Skeletal muscle tissue (tissue), 4 donors: ENCODE results near the gene ALAD. TPM values are rescaled to one million over a fixed set of nuclear protein-coding genes. Genes with fewer than 3 reads are reported as not detected.

Source experiments
- H3K27ac ChIP-seq: one replicate; pipeline ENCODE4 v1.7.0; 2013; ENCODE audit warnings: mild to moderate bottlenecking, low read depth, low read length, inconsistent platforms
- H3K27me3 ChIP-seq, 3 donors: one replicate each; pipeline ENCODE4 v1.7.0; 2013; ENCODE audit warnings: low read length in 3 of 3; ENCODE audit not compliant: control insufficient read depth in 3 of 3, insufficient read depth in 3 of 3
- H3K36me3 ChIP-seq, 3 donors: one replicate each; pipeline ENCODE4 v1.7.0; 2013; ENCODE audit warnings: low read length in 3 of 3; ENCODE audit not compliant: control insufficient read depth in 3 of 3, insufficient read depth in 3 of 3
- H3K4me1 ChIP-seq, 3 donors: one replicate each; pipeline ENCODE4 v1.7.0; 2013; ENCODE audit warnings: low read length in 3 of 3, mild to moderate bottlenecking in 3 of 3; ENCODE audit not compliant: control insufficient read depth in 3 of 3, insufficient read depth in 3 of 3
- H3K4me3 ChIP-seq, 3 donors: one replicate each; pipeline ENCODE4 v1.7.0; 2013; ENCODE audit warnings: low read length in 3 of 3
- H3K9ac ChIP-seq, 3 donors: one replicate each; pipeline ENCODE4 v1.7.0; 2013; ENCODE audit warnings: low read length in 3 of 3, mild to moderate bottlenecking in 3 of 3, moderate library complexity in 2 of 3, low read depth in 1 of 3
- H3K9me3 ChIP-seq, 3 donors: one replicate each; pipeline ENCODE4 v1.7.0; 2013; ENCODE audit warnings: low read length in 3 of 3; ENCODE audit not compliant: control insufficient read depth in 3 of 3
- total RNA-seq: library from RNA; depleted of rRNA; stranded (reverse); fragments of >200 nt; gene quantifications from one replicate; pipeline ENCODE4 v1.2.3, GENCODE V29; 2014
- donor health status: Osteomylitis.

The ALAD gene
- total RNA-seq, 1 donor from 2014 or later, result 8.4 TPM

DNA sequence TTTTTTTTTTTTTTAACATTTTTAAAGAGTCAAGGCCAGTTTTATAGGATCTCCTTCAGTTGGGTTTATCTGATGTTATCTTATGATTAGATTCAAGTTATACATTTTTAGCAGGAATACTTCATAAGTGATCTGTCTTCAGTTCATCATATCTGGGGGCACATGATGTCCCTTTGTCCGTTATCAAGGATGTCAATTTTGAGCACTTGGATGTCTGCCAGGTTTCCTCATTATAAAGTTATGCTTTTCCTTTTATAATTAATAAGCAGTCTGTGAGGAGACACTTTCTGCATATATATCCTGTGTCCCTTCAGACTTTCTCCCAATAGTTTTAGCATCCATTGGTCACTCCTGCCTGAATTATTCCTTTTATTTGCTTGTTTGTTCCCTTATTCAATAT is 36.1 kb downstream of the ALAD start:
- no peak overlapping the region for H3K27ac ChIP-seq
- H3K9me3 ChIP-seq, result no peaks in the 10 kb centered on the region
- H3K4me3 ChIP-seq, result no peak overlapping the region
- no peaks in the 10 kb centered on the region for H3K27me3 ChIP-seq
- H3K4me1 ChIP-seq, result peaks cover 0 to 6% (median 5%) of the 10 kb centered on the region in 3 donors
- no peak overlapping the region for H3K9ac ChIP-seq
- H3K36me3 ChIP-seq, result no peaks in the 10 kb centered on the region

DNA sequence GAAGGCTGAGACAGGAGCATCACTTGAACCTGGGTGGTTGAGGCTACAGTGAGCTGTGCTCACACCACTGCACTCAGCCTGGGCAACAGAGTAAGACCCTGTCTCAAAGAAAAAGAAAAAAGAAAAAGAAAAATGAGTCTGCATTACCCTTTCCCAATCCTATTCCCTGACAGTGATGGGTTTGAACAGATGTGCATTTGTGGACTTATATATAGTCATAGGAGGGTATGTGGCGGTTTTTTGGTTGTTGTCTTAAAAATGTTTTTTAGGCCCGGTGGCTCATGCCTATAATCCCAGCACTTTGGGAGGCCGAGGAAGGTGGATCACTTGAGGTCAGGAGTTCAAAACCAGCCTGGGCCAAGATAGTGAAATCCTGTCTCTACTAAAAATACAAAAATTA is 37.7 kb downstream of the ALAD start:
- Histone ChIP-seq H3K9me3 (no peaks in the 10 kb centered on the region), H3K36me3 (no peaks in the 10 kb centered on the region), H3K27me3 (no peaks in the 10 kb centered on the region), H3K4me1 (no peaks in the 10 kb centered on the region), H3K27ac (no peak overlapping the region), H3K9ac (no peak overlapping the region), H3K4me3 (no peak overlapping the region)

DNA sequence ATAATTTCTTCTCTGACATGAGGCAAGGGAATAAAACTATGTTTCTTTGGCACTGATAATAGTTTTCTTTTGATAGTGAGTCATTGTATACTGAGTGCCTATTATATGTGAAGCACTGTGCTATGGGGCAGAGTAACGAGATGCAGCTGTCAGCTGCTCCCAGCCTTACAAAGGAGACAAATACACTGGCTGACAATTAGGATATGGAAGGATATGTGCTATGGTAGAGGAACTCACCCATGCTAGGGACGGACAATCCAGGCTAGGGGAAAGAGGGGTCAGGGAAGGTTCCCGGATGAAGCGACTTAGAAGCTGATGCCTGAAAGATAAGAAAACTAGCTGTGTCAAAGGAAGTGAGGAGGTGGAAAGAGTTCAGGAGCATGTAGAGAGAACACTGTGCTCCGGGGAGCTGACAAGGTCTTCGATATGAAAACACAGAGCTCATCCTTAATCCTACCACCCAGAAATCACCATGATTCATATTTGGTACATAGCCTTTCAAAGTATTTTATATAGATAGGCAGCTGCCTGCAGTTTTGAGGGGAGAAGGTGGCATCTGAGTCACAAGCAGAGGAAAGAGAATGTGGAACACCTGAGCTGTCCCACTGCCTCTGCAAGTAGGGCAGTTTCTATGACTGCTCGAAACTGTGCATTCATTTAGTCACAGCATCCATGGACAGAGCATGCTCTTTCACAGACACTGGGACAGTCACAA is 39.6 kb downstream of the ALAD start:
- Histone ChIP-seq H3K27me3 (no peaks in the 10 kb centered on the region), H3K9me3 (no peaks in the 10 kb centered on the region), H3K4me1 (no peaks in the 10 kb centered on the region), H3K27ac (no peak overlapping the region), H3K4me3 (no peak overlapping the region), H3K9ac (no peak overlapping the region), H3K36me3 (no peaks in the 10 kb centered on the region)

DNA sequence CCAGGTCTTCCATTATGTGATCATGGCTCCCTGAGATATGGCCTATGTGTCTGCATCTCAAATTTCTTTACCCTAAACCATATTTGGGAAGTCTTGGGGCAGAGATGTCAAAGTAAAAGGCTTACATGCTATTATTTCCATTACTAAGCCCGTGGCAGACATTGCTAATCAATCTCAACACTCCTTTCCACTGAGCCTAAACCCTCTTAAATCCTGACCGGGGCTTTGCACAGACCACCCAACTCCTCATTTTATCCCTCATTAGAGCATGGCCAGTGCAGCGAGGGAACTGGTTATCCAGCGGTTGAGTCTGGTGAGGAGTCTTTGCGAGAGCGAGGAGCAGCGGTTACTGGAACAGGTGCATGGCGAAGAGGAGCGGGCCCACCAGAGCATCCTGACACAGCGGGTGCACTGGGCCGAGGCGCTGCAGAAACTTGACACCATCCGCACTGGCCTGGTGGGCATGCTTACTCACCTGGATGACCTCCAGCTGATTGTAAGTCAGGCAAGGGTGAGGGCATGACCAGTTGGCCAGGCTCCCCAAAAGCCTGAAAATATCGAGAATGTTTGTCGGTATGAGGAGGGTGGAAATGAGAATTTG is 40.7 kb downstream of the ALAD start:
- Histone ChIP-seq H3K9ac (no peak overlapping the region), H3K27ac (no peak overlapping the region), H3K4me1 (no peaks in the 10 kb centered on the region), H3K4me3 (no peak overlapping the region), H3K9me3 (no peaks in the 10 kb centered on the region), H3K27me3 (no peaks in the 10 kb centered on the region), H3K36me3 (no peaks in the 10 kb centered on the region)

- H3K36me3 ChIP-seq, result no peaks in the 10 kb centered on the region
- H3K4me1 ChIP-seq, result no peaks in the 10 kb centered on the region
- H3K9me3 ChIP-seq, result no peaks in the 10 kb centered on the region
- H3K27me3 ChIP-seq, result peaks cover 0 to 4% (median 0%) of the 10 kb centered on the region in 3 donors
- no peak overlapping the region for H3K9ac ChIP-seq
- no peak overlapping the region for H3K27ac ChIP-seq
- no peak overlapping the region for H3K4me3 ChIP-seq
Observed at GRCh38 chr9:113359385-113359784, 41.7 kb downstream of the ALAD start.

DNA sequence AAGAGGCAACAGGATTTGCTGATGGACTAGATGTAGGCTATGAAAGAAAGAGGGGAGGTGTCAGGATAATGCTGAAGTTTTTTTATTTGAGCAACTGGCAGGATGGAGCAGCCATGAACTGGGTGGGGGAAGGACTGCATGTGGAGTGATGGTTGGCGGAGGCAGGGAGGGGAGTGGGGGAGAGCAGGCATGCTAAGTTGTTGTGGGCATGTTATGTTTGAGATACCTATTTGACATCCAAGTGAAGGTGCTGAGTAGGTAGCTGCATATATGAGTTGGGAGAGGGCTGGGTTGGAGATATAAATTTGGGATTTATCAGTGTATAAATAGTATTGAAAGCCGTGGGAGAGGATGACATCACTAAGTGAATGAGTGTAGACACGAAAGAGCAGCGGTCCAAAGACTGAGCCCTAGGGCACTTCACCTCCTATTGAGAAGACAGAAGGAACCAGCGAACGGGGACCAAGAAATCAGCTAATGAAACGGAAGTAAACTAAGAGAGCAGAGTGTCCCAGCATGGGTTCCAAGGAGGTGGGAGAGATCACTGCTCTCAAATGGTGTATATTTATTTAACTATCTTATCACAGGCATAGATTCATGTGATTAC is 44.3 kb downstream of the ALAD start:
- Histone ChIP-seq H3K4me3 (no peak overlapping the region), H3K4me1 (no peaks in the 10 kb centered on the region), H3K27ac (no peak overlapping the region), H3K9ac (no peak overlapping the region), H3K36me3 (no peaks in the 10 kb centered on the region), H3K9me3 (no peaks in the 10 kb centered on the region), H3K27me3 (peaks cover 7 to 21% (median 12%) of the 10 kb centered on the region in 3 donors)

DNA sequence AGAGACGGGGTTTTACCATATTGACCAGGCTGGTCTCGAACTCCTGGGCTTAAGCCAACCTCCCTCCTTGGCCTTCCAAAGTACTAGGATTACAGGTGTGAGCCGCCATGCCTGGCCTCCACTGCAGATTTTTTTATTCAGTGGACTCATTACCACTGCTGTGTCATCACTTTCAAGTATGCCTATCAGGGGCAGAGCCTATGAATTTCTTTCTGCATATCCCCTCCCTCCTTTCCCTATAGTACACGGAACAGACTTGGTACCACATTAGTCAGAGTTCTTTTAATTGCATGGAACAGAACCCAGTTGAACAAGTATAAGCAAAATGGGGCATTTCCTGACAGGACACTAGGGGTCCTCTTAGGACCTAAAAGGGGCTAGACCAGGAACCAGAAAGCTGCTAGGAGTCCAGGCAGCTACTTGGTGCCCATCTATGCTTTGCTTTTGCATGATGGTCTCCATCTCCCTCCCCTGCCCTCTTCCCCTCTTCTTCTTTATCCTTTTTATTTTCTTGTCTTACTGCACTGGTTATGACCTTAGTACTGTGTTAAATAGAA is 46.0 kb downstream of the ALAD start:
- H3K9ac ChIP-seq, result no peak overlapping the region
- H3K27me3 ChIP-seq, result peaks cover 20 to 35% (median 25%) of the 10 kb centered on the region in 3 donors
- no peak overlapping the region for H3K4me3 ChIP-seq
- H3K27ac ChIP-seq, result no peak overlapping the region
- no peaks in the 10 kb centered on the region for H3K36me3 ChIP-seq
- H3K9me3 ChIP-seq, result no peaks in the 10 kb centered on the region
- peaks cover 3 to 5% (median 4%) of the 10 kb centered on the region in 3 donors for H3K4me1 ChIP-seq

DNA sequence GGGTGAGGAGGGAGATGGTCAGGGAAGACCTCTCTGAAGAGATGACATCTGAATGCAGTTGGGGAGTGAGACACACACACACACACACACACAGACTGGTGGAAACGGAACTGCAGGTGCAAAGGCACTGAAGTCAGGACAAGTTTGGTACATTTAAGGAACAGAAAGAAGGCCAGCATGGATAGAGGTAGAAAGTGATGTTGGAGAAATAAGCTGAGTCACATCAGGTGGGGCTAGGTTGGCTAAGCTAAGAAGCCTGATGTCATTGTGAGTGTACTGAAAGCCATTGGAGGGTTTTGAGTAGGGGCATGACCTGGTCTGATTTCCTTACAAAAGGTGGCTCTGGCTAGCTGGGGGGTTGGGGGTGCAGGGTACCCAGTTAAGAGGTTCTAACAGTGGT is 48.7 kb downstream of the ALAD start:
- Histone ChIP-seq H3K4me3 (no peak overlapping the region), H3K27me3 (peaks cover 29 to 45% (median 33%) of the 10 kb centered on the region in 3 donors), H3K27ac (no peak overlapping the region), H3K36me3 (no peaks in the 10 kb centered on the region), H3K9ac (no peak overlapping the region), H3K4me1 (peaks cover 6 to 11% (median 9%) of the 10 kb centered on the region in 3 donors), H3K9me3 (no peaks in the 10 kb centered on the region)

GRCh38 chr9:113352006-113352405 is 49.1 kb downstream of the ALAD start:
- peaks cover 6 to 11% (median 9%) of the 10 kb centered on the region in 3 donors for H3K4me1 ChIP-seq
- no peak overlapping the region for H3K9ac ChIP-seq
- H3K36me3 ChIP-seq, result no peaks in the 10 kb centered on the region
- no peak overlapping the region for H3K27ac ChIP-seq
- H3K9me3 ChIP-seq, result no peaks in the 10 kb centered on the region
- H3K4me3 ChIP-seq, result no peak overlapping the region
- H3K27me3 ChIP-seq, result peaks cover 29 to 45% (median 33%) of the 10 kb centered on the region in 3 donors

GRCh38 chr9:113350937-113351336 is 50.1 kb downstream of the ALAD start:
- Histone ChIP-seq H3K9ac (no peak overlapping the region), H3K36me3 (no peaks in the 10 kb centered on the region), H3K4me3 (no peak overlapping the region), H3K9me3 (no peaks in the 10 kb centered on the region), H3K27me3 (peaks cover 29 to 45% (median 33%) of the 10 kb centered on the region in 3 donors), H3K27ac (no peak overlapping the region), H3K4me1 (peaks cover 6 to 11% (median 9%) of the 10 kb centered on the region in 3 donors)
